ENCODE results near the gene IL16. TPM values are rescaled to one million over a fixed set of nuclear protein-coding genes. Genes with fewer than 3 reads are reported as not detected.

The IL16 gene
- total RNA-seq, 1 donor from 2014 or later = 6.5 TPM

DNA sequence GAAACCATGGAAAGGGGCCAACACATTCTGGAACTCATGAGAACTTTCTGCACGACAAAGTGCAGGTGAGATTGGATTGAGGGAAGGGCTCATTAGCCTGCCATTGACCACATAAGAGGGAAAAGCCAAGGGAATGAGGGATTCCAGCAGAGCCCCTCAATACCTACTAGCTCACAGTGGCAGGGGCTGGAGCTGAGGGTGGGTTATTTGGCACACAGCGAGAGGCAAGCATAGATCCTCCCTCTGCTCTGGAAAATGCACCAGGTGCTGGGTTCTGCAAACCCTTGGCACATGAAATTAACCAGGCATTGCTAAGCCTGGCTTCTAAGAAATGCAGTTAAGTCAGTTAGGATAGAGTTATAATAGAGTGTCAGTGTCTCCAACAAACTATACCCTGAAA lies 60.8 kb downstream of the IL16 start:
- no peak for DNase-seq

DNA sequence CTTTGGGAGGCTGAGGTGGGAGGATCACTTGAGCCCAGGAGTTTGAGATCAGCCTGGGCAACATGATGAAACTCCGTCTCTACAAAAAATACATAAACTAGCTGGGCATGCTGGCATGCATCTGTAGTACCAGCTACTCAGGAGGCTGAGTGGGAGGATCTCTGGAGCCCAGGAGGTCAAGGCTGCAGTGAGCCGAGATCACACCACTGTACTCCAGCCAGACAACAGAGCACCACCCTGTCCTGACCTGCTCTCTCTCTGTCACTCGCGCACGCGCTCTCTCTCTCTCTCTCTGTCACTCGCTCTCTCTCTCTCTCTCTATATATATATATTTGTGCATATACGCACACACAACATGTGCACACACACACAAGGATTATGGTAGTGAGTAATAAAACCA lies 61.8 kb downstream of the IL16 start:
- no peak for DNase-seq

DNA sequence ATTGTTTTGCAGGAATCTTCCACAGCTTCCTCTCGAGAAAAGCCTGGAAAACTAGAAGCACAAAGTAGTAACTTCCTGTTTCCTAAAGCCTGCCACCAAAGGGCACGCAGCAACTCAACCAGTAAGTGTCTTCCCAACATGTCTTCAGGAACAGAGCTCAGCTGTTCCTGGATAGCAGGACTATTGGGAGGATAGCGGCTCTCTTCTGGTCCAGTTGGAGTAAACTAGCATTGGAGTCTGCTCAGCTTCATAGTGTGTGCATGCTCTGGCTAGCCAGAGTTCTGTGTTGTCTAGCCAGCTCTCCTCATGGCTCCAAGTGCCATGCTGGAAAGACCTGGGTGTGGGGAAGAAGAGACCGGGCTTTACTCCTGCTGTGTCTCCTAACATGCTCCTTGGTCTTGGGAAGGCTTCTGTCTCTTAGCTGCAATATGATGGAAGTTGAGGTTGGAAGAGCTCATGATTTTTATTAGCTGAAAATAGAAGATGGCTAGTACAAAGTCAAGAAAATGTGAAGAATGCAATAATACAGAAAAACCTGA lies 63.1 kb downstream of the IL16 start:
- DNase-seq = no peak

DNA sequence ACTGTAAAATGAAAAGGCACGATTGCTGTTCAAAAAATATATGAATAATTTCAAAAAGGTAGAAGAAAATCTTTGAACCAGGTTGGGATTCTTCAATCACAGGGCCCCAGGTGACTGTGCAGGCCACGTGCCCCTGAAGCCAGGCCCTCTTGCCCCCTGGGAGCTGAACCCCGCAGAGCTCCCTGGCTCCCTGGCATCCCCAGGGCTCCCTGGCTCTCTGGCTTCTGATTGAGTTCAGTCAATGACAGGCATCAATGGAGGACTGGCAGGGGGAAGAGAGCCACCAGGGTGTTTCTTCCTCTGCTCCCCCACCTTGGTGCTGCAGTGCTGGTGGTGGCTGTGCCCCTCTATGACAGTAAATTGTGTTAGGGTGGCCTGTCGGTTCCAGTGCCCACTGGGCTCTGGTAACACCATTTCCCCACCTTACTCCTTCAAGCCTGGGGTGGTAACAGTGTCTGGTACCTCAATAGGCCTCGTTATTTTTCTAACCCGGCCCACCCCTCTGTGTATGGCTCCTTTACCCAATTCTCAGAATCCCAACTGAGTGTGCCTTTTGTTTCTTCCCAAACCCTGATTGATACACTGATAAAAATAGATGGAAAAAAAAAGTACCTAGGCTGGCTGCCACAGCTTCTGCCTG lies 64.6 kb downstream of the IL16 start:
- DNase-seq = no peak

DNA sequence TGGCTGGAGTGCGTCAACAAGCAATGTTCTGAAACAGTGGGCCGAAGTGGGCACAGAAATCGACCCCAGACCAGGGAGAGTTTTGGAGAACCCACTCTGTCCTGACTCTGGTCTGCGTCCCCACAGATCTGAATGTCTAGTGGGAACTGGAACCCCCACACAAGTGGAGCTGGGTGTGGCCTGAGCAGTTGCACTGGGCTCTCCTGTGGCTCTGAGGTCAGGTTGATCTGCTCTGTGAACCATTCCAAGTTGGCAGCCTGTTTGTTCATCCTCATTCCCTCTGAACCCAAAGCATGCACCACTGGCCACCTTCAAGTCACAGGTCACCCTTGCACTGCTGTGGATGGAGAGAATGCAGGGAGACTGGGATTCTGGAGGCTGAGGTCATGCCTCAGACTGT lies 66.8 kb downstream of the IL16 start:
- DNase-seq = no peak

DNA sequence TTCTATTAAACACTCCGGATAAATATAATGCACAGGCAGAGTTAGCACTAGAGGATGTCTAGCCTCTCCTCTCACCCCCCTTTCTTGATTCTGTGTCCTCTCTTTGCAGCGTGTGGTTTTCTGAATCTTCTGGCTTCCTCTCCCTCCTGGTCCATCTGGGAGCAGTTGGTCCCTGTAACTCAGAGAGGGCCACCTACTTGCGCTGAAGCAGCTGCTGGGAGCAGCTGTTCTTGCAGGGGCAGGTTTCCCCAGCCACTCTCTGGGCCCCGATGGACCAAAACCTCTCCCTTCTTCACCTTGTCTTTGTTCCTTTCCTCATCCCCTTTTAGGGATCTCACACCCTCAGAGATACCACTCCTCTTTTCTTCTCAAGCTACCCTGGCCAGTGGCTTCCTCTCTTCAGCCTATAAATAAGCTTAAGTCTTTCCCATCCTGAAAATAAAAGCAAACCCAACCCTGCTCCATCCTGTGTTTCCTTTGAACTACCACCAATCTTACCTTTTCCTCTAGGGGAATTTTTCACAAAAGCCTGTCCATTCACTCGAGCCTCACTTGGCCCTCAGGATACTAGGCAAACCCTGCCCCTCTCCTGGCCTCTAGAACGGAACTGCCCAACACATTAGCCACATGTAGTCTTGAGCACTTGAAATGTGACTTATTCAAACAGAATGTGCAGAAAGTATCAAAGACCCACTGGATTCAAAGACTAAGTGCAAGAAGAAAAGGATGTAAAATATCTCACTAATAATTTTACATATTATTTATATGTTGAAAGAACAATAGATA lies 67.6 kb downstream of the IL16 start:
- DNase-seq = no peak

DNA sequence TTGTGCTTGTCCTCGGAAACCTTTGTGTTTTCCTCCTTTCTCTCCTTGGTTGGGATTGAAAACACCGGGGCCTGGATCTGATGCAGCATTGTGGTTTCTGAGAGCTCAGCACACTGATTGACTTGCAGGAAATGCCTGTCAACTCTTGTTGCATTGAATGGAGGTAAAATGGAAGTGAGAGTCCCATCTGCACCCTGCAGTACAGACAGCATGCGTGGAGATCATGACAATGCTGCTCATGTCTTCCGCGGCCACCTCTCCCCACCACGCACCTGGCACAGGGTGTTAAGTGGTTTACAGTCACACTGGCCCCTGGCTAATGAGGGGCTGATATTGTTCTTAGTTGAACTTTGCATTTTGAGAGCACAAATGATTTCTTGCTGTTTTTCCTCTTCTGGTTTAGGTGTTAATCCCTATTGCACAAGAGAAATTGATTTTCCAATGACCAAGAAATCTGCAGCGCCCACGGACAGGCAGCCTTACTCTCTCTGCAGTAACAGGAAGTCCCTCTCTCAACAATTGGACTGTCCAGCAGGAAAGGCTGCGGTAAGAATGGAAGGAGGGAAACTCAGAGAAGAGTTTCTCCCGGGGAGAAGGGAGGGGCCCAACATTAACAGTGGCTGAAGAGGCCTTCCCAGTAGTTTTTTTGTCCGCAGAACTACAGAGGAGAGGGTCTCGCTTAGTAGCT lies 68.7 kb downstream of the IL16 start:
- no peak for DNase-seq

DNA sequence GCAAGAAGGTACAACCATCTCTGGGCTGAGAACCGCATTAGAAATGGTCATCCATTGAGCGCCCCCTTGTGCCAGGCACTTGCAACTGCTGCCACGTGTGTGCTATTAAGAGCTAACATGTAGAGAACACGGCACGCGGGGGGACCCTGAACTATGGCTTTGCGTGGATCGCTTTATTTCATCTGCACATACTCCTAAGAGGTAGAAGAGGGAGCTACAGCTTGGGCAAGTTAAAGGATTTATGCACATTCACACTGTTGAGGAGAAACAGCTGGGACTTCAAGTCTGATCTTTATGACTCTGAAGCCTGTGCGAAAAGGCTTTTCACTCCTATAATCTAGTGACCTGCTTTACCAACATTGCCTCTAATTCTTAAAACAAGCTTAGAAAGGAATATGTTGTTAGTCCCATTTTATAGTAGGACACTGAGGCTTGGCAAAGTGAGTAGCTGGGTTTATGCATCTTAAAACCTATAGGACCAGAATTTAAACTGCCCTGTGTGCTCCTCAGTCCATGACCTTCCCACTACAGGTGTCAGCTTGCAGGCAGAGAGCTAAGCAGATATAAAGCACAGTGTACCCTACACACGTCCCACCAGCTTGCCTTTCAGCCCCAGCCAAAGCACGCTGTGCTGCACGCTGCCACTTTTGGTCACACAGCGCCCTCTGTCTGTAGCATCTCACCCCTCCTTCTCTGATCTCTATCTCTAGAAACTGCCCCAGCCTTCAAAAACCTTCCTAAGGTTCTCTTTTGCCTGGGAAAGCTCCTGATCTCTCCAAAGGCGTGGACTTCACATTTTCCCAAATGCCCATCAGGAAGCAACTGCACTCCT lies 69.5 kb downstream of the IL16 start:
- peak; percentile 91 for DNase-seq

DNA sequence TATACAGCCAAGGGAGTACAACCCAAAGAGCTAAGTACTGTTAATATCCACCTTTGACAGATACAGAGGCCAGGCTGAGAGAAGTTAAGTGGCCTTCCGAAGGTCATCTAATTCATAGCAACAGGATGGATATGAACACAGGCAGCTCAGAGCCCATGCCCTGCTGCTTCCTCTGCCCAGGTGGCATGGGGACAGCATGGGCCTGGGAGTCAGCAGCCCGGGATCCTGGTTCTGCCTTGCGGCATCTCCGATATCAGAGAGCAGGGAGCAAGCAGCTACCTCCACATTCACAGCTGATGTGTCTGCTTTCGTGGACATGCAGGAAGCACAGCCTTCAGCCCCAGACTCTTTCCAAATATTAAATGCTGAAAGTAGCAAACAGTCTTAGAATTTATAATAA lies 71.7 kb downstream of the IL16 start:
- no peak for DNase-seq

DNA sequence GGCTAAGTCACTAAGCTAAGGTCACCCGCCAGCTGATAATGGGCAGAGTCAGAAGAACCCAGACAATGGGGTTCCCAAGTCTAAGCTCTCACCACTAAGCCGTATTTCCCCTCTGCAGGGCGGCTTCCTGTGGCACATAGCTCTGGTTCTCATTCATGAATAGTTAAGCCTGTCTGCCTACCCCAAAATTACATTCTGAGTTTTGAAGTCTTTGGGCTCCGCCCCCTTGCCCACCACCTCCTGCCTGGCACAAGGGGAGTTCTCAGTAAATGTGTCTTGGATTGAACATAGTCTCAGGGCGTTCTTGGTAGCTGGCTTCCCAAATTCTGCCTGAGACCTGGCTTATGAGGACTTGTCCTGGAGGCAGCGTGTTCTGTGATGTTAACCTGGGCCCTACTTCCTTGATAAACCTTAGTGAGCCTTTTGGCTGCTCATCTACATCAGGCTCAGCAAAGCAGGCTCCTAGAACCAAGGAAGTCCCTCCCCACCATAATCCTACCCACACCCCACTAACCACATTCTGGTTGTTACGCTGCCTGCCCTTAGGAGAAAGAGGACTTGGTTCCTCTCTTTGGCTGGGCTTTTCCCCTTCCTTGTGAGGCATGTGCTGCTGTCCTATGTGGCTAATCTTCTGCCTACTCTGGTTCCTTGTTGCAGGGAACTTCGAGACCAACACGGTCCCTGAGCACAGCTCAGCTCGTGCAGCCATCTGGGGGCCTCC lies 72.4 kb downstream of the IL16 start:
- DNase-seq = no peak

DNA sequence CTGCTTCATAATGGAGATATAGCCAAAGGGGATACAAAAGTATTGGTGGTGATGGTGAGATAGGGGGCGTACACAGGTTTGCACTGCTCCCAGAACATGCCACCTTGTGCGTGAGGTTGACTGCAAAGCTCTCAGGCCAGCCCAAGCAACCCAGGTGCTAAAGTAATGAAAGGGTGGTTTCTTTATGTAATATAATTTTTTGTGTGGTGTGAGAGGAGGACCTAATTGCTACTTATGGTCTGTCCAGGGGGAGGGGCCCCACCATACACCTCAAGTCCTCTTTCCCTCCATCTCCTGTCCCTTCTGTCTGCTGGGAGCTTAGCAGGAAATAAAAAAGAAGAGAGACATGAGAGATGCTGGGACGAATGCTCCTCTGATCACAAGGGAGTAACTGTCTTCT lies 73.5 kb downstream of the IL16 start:
- no peak for DNase-seq

DNA sequence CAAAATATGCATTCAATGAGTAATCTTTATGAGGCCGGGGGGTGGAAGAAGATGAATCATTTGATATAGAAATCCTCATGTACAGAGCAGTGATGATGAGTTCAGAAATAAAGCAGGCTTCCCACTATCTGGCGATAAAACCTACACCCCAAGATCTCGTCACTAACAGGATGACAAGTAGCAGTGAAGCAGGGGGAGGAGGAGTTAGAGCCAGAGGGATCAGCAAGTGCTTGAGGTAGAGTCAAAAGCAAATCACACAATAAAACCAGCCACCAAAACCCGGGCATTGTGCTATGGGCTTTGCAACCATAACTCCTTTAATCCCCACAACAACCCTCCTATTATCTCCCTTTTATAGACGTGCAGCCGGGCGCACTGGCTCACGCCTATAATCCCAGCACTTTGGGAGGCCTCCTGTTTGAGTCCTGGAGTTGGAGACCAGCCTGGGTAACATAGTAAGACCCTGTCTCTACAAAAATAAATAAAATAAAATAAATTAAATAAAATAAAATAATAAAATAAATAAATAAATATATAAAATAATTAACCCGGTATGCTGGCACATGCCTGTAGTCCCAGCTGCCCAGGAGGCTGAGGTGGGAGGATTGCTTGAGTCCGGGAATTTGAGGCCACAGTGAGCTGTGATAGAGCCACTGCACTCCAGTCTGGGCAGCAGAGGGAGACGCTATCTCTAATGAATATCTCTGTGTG lies 74.3 kb downstream of the IL16 start:
- no peak for DNase-seq

DNA sequence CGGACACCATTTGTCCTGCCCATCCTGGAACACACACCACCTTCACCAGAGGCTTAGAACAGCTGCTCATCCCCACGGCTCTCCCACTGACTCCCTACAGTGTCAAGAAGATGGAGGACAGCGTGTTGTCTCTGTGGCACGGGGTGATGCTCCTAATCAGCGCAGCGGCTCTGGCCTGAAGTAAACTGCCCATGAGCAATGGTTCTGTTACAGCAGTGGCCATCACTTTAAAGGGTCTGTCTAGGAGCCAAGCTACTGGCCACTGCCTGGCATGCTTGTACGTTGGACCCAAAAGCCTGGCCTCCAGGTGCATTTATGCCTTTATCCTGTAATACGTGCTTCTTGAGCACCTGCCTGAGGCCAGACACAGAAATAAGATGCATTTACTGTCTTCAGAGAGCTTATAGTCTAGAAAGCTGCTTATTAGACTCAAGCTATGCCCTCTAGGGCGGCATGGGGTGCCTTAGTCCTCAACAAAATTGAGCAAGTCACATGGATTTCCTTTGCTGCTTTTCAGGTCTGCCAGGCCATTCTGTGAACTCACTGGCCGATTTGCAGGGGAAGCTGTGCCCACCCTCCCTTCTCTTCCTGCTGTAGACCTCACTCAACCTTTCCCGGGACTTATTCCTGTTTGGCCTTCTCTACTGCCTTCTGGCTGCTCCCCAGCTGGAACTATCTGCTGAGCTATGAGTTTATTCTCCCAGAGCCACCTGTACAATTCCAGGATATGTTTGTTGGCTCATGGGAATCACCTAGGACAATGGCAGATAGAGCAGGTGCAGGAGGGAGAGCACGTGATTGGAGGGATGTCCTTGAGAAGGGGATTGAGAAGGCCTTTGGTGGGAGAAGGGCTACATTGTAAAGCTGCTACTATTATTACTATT lies 75.3 kb downstream of the IL16 start:
- DNase-seq = no peak

DNA sequence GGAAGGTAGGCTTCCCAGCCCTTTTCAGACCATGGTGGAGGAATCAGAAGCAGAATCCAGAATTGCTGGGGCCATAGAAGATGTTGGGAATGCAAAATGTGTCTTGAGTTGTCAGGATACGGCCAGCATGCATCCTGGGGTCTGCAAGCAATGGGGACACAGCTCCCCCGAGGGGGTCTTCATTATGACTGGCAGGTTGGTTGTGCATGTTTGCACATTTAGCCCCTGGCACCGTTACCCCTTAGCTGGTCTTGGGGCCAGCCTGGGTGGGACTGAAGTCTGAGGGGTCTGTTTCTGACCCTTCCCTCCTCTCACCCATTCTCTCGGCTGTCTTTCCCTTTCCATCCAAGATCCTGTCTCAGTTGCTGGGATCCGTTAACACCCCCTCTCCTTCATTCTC lies 76.5 kb downstream of the IL16 start:
- no peak for DNase-seq

DNA sequence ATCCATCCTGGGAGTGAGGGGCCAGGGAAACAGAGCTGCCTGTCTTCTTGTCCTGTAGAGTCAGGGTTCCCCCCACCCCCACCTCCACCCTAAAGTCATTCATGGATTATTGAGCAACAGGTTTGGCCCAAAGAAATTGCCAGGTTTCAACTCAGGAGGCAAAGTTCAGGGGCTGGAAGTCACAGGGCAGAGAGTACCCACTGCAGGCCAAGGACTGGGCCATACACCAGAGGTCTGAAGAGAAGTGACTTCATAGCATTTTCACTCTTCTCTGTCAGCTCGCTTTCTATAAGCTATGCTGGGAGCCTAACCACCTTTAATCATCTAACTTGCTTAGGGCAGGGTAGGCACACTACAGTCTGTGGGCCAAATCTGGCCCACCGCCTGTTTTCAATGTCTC lies 77.2 kb downstream of the IL16 start:
- DNase-seq = no peak

DNA sequence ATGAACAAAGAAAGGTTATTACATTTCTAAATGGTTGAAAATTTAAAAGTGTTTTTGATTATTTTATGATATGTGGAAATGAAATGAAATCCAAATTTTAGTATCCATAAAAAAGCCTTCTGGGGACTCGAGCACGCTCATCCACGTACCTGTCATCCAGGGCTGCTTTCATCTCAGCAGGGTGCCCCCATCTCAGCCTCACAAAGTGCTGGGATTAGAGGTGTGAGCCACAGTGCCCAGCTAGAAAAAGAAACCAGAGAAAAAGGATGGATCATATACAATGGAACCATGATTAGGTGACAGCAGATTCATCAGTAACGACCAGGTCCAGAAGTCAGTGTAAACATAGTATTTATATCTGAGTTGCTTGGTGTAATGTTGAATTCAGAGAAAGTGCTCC lies 77.6 kb downstream of the IL16 start:
- no peak for DNase-seq

DNA sequence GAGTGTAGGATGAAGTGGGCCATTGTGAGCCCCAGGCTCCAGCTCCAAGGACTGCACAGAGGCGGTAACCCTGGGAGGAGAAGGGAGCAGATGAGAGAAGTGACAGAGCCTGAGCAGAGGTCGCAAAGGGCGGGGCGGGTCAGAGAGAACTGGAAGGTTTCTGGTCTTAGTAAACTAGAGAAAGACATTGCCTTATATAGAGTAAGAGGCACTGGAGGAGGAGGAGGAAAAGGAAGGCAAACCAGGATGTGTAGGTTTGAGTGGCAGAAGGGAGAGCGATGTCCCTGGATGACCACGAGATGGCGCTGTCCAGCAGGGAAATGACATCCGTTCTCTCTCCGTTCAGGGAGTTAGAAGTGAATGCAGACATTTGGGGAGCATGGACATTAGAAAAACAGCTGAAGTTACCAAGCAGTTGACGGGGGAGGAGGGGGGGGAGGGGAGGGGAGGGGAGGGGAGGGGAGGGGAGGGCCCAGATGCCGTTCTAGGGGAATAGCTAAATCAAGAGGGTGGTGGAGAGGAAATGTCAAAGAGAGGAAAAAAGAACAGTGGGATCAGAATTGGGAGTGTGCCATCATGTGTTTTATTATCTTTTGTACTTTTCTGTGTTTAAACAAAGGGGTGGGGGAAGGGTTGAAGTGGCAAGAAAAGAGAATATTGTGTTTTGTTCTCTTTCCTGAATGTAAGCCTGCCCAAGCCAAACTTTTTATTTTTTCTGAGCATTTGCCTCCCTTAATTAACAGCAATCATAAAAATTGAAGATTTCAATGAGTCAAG lies 78.4 kb downstream of the IL16 start:
- DNase-seq = peak; percentile 91

DNA sequence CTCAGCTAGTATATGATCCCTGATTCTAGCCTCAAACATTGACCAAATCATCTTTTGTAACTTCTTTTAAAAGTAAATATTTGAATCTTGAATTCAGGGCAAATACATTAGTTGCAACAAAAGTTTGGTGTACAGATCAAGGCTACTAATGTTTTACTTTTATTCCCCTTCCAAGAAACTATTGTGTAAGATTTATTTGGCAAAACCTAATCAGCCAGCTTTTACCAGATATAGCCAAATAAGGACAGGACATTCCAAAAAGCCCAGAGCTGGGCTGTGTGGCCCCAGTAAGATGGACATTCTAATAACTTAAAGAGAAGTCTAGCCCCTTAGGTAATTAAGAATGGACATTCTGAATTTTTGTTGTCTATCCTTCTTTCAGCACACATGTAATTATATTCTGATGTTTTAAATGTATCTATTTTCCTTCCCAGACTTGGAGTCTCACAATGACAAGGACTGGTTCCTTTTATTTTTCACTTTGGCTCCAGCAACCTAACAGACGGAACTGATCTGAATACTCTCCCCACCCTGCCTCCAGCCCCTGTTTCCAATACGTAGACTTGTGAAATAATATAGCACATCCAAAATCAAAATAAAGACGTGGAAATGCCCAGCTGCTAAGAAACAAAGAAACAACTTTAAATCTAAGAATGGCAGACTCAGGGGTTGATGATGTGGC lies 79.2 kb downstream of the IL16 start:
- DNase-seq = no peak

DNA sequence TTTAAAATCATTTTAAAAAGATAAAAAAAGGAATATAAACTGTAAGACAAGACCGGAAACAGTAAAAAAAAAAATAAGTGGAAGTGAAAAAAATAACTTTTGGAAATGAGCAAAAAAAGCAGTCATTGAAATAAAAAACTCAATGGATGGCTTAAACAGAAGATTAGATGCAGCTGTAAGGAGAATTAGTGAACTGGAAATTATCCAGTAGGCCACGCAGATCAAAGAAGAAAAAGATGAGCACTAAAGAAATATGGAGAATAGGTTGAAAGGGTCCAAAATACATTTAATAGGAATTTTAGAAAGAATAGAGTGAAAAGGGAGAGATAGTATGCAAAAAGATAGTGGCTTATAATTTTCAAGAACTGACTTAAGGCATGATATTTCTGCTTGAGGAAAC lies 80.3 kb downstream of the IL16 start:
- DNase-seq = no peak

Measured in tongue (tissue), 2 donors.